Measurements from ENCODE around the gene GPC5. TPM values are rescaled to one million over a fixed set of nuclear protein-coding genes. Genes with fewer than 3 reads are reported as not detected.

GPC5 gene
- total and polyA plus RNA-seq, 2 of the 8 experiments (the other 6 are each of a cell fraction or from before 2014, with no cell fraction given): 0.20 to 0.39 TPM

DNA sequence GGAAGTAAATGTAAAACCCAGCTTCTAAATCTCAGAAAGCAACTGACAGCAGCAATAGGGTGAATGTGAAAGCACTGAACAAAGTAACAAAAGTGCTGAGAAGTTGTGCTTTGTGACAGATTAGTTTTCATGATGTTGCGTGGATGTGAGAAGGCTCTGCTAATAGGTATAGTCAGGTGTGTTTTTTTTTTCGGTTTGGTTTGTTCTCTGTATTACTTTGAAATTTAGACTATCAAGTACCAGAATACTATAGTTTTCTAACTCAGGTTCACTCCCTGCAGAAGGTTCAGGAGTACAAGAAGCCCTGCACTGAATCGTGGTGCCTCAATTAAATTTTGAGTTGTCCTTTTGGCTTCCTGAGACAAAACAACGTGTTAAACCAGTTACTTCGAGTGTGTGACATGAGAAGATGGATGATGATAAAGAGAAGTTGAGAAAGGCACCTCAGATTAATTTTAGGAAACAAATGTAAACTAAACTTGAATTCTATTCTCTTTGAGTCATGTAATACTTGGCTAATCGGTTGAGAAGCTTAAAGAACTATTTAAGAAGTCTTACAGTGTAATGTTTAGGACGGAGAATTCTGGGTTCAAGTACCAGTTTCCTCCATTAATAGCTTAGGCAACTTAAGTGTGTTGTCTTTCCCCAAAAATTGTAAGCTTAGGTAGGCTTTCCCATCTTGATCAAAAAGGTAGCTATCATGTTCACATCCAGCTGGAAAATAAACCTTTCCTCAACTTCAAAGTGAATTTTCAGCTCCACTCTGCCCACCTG is 40.6 kb upstream of the GPC5 start:
- Histone ChIP-seq H3K79me2 (ENCODE audit: control insufficient read depth in 1 of 2, insufficient read depth in 2 of 2, low read length in 2 of 2) (peaks cover 0 to 13% of the 10 kb centered on the region in 2 experiments; a peak in 2 of 4 replicates), H4K20me1 (replicated peaks in 1 of 2; ENCODE audit: control insufficient read depth in 1 of 2, insufficient read depth in 2 of 2, low read length in 2 of 2) (peaks cover 7 to 9% of the 10 kb centered on the region in 2 experiments), H3K9ac (replicated peaks in 1 of 4; ENCODE audit: extremely low read depth in 1 of 4, low read depth in 3 of 4, low read length in 3 of 4) (no peak overlapping the region), H2BK5ac (ENCODE audit: low read depth, low read length) (no peak overlapping the region), H3K9me3 (ENCODE audit: insufficient read depth in 2 of 2, low read depth in 1 of 2, low read length in 1 of 2) (no peaks in the 10 kb centered on the region), H3K23me2 (ENCODE audit: low read depth, low read length) (no peaks in the 10 kb centered on the region), H3K36me3 (ENCODE audit: control insufficient read depth in 2 of 4, insufficient read depth in 4 of 4, low read length in 3 of 4) (peaks cover 4 to 54% (median 28%) of the 10 kb centered on the region in 4 experiments), H3K27me3 (replicated peaks in 1 of 4; ENCODE audit: control insufficient read depth in 3 of 4, extremely low read depth in 1 of 4, insufficient read depth in 3 of 4, low read length in 3 of 4) (no peaks in the 10 kb centered on the region), H2BK20ac (ENCODE audit: low read length) (no peak overlapping the region), H3K4me1 (replicated peaks in 1 of 4; ENCODE audit: control insufficient read depth in 3 of 4, insufficient read depth in 4 of 4, low read length in 3 of 4) (no peaks in the 10 kb centered on the region; a peak in 1 of 7 replicates), H3K56ac (replicated peaks; ENCODE audit: insufficient read length, low read depth, low read length) (no peak overlapping the region), H3K18ac (ENCODE audit: extremely low read depth, low read length) (no peak overlapping the region), H2BK15ac (ENCODE audit: low read length) (no peak overlapping the region), H4K5ac (ENCODE audit: insufficient read length, low read depth, low read length) (no peak overlapping the region), H3K14ac (ENCODE audit: insufficient read length) (no peak overlapping the region), H4K91ac (replicated peaks; ENCODE audit: insufficient read length, low read length) (no peak overlapping the region), H3K4ac (replicated peaks; ENCODE audit: insufficient read length, low read depth, low read length) (no peak overlapping the region), H3K4me3 (ENCODE audit: extremely low read depth in 1 of 4, insufficient read depth in 2 of 4, low read depth in 3 of 4, low read length in 4 of 4) (no peak overlapping the region), H4K8ac (ENCODE audit: extremely low read depth, insufficient read depth, low read length) (no peak overlapping the region), H2BK120ac (replicated peaks; ENCODE audit: low read depth, low read length) (no peak overlapping the region), H3K23ac (ENCODE audit: insufficient read length) (no peak overlapping the region), H3K4me2 (ENCODE audit: insufficient read depth in 1 of 2, low read depth in 2 of 2, low read length in 2 of 2) (no peak overlapping the region), H3K27ac (ENCODE audit: low read depth, low read length) (no peak overlapping the region), H3K79me1 (ENCODE audit: low read depth, low read length) (no peaks in the 10 kb centered on the region), H2AFZ (ENCODE audit: low read length) (no peak overlapping the region), H2AK5ac (ENCODE audit: low read depth, low read length) (no peak overlapping the region), H2BK12ac (ENCODE audit: low read depth, low read length) (no peak overlapping the region)
- POLR2A ChIA-PET (ENCODE audit: partially characterized antibody): interaction anchor here (0.8 to 6.3 kb wide), 12 partner anchors 8 to 49 kb away, joined by 3 to 59 read pairs (median 5); partner anchors contain the start of genes GPC5 and MIR17HG
- WGBS, 2 experiments (ENCODE audit: extremely low coverage in 1 of 2, insufficient coverage in 1 of 2, insufficient read length in 1 of 2, insufficient replicate concordance in 2 of 2, low coverage in 1 of 2, low lambda C conversion rate in 2 of 2, missing lambda C conversion rate in 1 of 2): 84% methylated on average over 7 of the region's 7 CpGs; no CpG with 5 or more reads in 1 of the 2 experiments
- CTCF ChIA-PET (ENCODE audit: partially characterized antibody): interaction anchor here (0.8 to 2.4 kb wide), 5 partner anchors 8 to 193 kb away, joined by 3 to 5 read pairs (median 4); no protein-coding TSS in a partner anchor
- FAIRE-seq: no peak
- TF ChIP-seq RFX5 (IDR thresholded peaks at IDR 0.05; ENCODE audit: borderline replicate concordance, low read depth, low read length): no peak
- peak in 1 of 2 experiments; percentile 84 for TF ChIP-seq POLR2A (IDR thresholded peaks at IDR 0.05; ENCODE audit: control extremely low read depth in 1 of 2, low read depth in 2 of 2, low read length in 2 of 2)
- no peak for TF ChIP-seq SP1 (IDR thresholded peaks at IDR 0.05; ENCODE audit: low read depth, low read length)
- TF ChIP-seq TAF1 (IDR thresholded peaks at IDR 0.05; ENCODE audit: low read depth, low read length): no peak
- TF ChIP-seq PHF8 (conservative IDR thresholded peaks at IDR 0.05; ENCODE audit: low read depth, low read length): no peak
- TF ChIP-seq POLR2AphosphoS5 (IDR thresholded peaks at IDR 0.05; ENCODE audit: low read depth, low read length): peak; percentile 67
- TF ChIP-seq BRCA1 (IDR thresholded peaks at IDR 0.05; ENCODE audit: low read depth, low read length): no peak
- TF ChIP-seq SP2 (IDR thresholded peaks at IDR 0.05; ENCODE audit: low read length): no peak
- TF ChIP-seq KDM4A (IDR thresholded peaks at IDR 0.05; ENCODE audit: low read depth, low read length, severe bottlenecking): no peak
- DNase-seq (ENCODE audit: low read depth in 1 of 2, low spot score in 2 of 2): no peak

All from H1 (cell line).